ENCODE results near the gene TOR1AIP1. TPM values are rescaled to one million over a fixed set of nuclear protein-coding genes. Genes with fewer than 3 reads are reported as not detected.

TOR1AIP1 gene
- total RNA-seq, 1 donor = 78.2 TPM

DNA sequence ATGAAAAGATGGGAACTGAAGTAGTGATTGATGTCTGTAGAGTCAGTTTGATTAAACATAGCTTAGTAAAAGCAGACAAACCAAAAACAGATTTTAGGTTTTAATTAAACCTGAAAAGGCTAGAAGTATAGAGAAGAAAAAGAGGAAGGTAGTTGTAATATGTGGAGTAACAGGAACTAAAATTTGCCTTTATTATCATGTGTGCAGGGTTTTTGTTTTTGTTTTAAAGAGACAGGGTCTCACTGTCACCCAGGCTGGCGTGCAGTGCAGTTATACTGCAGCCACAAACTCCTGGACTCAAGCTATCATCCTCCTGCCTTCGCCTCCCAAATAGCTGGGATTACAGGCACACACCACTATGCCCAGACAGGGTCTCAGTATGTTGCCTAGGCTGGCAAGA is 6.0 kb downstream of the TOR1AIP1 start:
- peaks cover 49% of the 10 kb centered on the region for H3K79me2 ChIP-seq (ENCODE audit: insufficient read depth, low read length)
- H3K36me3 ChIP-seq (ENCODE audit: insufficient read depth, low read length) = peaks cover 52% of the 10 kb centered on the region
- DNase-seq (ENCODE audit: insufficient read length, low spot score, missing footprints) = no peak
- H3K4me2 ChIP-seq (ENCODE audit: insufficient read depth, low read length) = no peak overlapping the region
- H3K27ac ChIP-seq (ENCODE audit: low read depth, low read length) = no peak overlapping the region
- no peaks in the 10 kb centered on the region for H3K27me3 ChIP-seq (ENCODE audit: insufficient read depth, low read length)
- peaks cover 9% of the 10 kb centered on the region for H3K4me1 ChIP-seq (ENCODE audit: insufficient read depth, low read length)
- TF ChIP-seq, protein P1, sequence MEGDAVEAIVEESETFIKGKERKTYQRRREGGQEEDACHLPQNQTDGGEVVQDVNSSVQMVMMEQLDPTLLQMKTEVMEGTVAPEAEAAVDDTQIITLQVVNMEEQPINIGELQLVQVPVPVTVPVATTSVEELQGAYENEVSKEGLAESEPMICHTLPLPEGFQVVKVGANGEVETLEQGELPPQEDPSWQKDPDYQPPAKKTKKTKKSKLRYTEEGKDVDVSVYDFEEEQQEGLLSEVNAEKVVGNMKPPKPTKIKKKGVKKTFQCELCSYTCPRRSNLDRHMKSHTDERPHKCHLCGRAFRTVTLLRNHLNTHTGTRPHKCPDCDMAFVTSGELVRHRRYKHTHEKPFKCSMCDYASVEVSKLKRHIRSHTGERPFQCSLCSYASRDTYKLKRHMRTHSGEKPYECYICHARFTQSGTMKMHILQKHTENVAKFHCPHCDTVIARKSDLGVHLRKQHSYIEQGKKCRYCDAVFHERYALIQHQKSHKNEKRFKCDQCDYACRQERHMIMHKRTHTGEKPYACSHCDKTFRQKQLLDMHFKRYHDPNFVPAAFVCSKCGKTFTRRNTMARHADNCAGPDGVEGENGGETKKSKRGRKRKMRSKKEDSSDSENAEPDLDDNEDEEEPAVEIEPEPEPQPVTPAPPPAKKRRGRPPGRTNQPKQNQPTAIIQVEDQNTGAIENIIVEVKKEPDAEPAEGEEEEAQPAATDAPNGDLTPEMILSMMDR (IDR thresholded peaks at IDR 0.05; ENCODE audit: extremely low read depth, low read depth, low read length) = no peak
- no peak overlapping the region for H3K4me3 ChIP-seq (ENCODE audit: insufficient read depth, low read length)
- no peak overlapping the region for H2AFZ ChIP-seq (ENCODE audit: low read length)
- H3K9me3 ChIP-seq (ENCODE audit: low read depth, low read length) = no peaks in the 10 kb centered on the region
- peaks cover 16% of the 10 kb centered on the region for H4K20me1 ChIP-seq (ENCODE audit: insufficient read depth, low read length)

DNA sequence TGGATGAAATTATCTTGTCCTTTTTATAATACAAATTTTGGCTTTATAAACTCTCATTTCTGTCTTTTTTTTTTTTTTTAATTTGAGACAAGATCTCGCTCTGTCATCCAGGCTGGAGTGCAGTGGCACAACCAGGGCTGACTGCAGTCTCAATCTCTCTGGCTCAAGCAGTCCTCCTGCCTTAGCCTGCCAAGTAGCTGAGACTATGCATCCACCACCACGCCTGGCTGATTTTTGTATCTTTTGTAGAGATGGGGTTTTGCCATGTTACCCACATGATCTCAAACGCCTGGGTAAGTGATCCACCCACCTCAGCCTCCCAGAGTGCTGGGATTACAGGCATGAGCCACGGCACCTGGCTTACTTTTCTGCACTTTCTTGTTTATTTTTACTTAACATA is 7.5 kb downstream of the TOR1AIP1 start:
- H3K27ac ChIP-seq (ENCODE audit: low read depth, low read length) = no peak overlapping the region
- H3K4me1 ChIP-seq (ENCODE audit: insufficient read depth, low read length) = no peaks in the 10 kb centered on the region
- no peak overlapping the region for H2AFZ ChIP-seq (ENCODE audit: low read length)
- H3K9me3 ChIP-seq (ENCODE audit: low read depth, low read length) = no peaks in the 10 kb centered on the region
- TF ChIP-seq, protein P1 (IDR thresholded peaks at IDR 0.05; ENCODE audit: extremely low read depth, low read depth, low read length) = no peak
- no peak overlapping the region for H3K4me3 ChIP-seq (ENCODE audit: insufficient read depth, low read length)
- no peaks in the 10 kb centered on the region for H3K27me3 ChIP-seq (ENCODE audit: insufficient read depth, low read length)
- peaks cover 34% of the 10 kb centered on the region for H3K79me2 ChIP-seq (ENCODE audit: insufficient read depth, low read length)
- H3K4me2 ChIP-seq (ENCODE audit: insufficient read depth, low read length) = no peak overlapping the region
- H3K36me3 ChIP-seq (ENCODE audit: insufficient read depth, low read length) = peaks cover 51% of the 10 kb centered on the region
- DNase-seq (ENCODE audit: insufficient read length, low spot score, missing footprints) = no peak
- H4K20me1 ChIP-seq (ENCODE audit: insufficient read depth, low read length) = peaks cover 16% of the 10 kb centered on the region

DNA sequence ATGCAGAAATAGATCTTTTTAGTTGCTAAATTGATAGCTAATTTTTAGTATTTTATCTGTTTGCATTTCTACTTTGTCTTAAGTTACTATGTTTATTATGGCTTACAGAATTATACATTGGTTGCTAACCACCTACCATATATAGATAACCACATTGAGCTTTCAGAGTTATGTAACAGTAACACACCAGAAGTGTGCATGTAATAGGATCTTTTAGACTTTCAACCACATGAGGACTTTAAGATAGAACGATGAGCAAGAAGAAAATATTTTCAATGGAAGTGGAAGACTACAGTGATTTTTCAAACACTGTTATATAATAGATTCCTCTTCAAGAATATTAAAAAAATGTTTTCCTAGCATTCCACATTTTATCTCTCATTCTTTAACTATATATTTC is 28.8 kb downstream of the TOR1AIP1 start:
- no peak overlapping the region for H3K4me2 ChIP-seq (ENCODE audit: insufficient read depth, low read length)
- no peak overlapping the region for H3K4me3 ChIP-seq (ENCODE audit: insufficient read depth, low read length)
- H3K4me1 ChIP-seq (ENCODE audit: insufficient read depth, low read length) = no peaks in the 10 kb centered on the region
- H3K27ac ChIP-seq (ENCODE audit: low read depth, low read length) = no peak overlapping the region
- H3K79me2 ChIP-seq (ENCODE audit: insufficient read depth, low read length) = peaks cover 3% of the 10 kb centered on the region
- H4K20me1 ChIP-seq (ENCODE audit: insufficient read depth, low read length) = no peaks in the 10 kb centered on the region
- no peak overlapping the region for H2AFZ ChIP-seq (ENCODE audit: low read length)
- no peaks in the 10 kb centered on the region for H3K9me3 ChIP-seq (ENCODE audit: low read depth, low read length)
- H3K36me3 ChIP-seq (ENCODE audit: insufficient read depth, low read length) = peaks cover 64% of the 10 kb centered on the region
- TF ChIP-seq, protein P1 (IDR thresholded peaks at IDR 0.05; ENCODE audit: extremely low read depth, low read depth, low read length) = no peak
- no peak for DNase-seq (ENCODE audit: insufficient read length, low spot score, missing footprints)
- H3K27me3 ChIP-seq (ENCODE audit: insufficient read depth, low read length) = no peaks in the 10 kb centered on the region

DNA sequence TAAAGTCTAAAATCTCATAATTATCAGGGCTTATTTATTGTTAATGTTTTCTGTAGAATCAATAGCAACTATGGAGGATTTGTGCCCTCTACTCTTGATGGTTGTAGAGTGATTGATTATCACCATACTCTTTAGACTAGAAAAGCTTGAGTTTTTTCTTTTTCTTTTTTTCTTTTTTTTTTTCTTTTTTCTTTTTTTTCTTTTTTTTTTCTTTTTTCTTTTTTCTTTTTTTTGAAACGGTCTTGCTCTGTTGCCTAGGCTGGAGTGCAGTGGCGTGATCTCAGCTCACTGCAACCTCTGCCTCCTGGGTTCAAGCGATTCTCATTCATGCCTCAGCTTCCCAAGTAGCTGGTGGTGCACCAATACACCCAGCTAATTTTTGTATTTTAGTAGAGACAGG is 29.7 kb downstream of the TOR1AIP1 start:
- DNase-seq (ENCODE audit: insufficient read length, low spot score, missing footprints) = no peak
- no peaks in the 10 kb centered on the region for H3K4me1 ChIP-seq (ENCODE audit: insufficient read depth, low read length)
- no peak overlapping the region for H3K27ac ChIP-seq (ENCODE audit: low read depth, low read length)

More for the DNA sequence above, 29.7 kb downstream of the TOR1AIP1 start:
- Histone ChIP-seq H3K9me3 (ENCODE audit: low read depth, low read length) (no peaks in the 10 kb centered on the region), H3K79me2 (ENCODE audit: insufficient read depth, low read length) (peaks cover 3% of the 10 kb centered on the region), H4K20me1 (ENCODE audit: insufficient read depth, low read length) (no peaks in the 10 kb centered on the region), H3K4me2 (ENCODE audit: insufficient read depth, low read length) (no peak overlapping the region), H3K27me3 (ENCODE audit: insufficient read depth, low read length) (no peaks in the 10 kb centered on the region), H3K4me3 (ENCODE audit: insufficient read depth, low read length) (no peak overlapping the region), H3K36me3 (ENCODE audit: insufficient read depth, low read length) (peaks cover 62% of the 10 kb centered on the region), H2AFZ (ENCODE audit: low read length) (no peak overlapping the region)
- TF ChIP-seq, protein P1 (IDR thresholded peaks at IDR 0.05; ENCODE audit: extremely low read depth, low read depth, low read length) = no peak
